ENCODE measurements around the gene SPOCK3. TPM values are rescaled to one million over a fixed set of nuclear protein-coding genes. Genes with fewer than 3 reads are reported as not detected.
A peak's percentile ranks its signal among the peaks of the same experiment; 100 is the strongest.

SPOCK3 gene
- total and polyA plus RNA-seq, 10 of the 15 experiments (the other 5 are each of a cell fraction or from before 2014, with no cell fraction given), result 0.06 to 0.39 (median 0.09) TPM; not detected in 5

DNA sequence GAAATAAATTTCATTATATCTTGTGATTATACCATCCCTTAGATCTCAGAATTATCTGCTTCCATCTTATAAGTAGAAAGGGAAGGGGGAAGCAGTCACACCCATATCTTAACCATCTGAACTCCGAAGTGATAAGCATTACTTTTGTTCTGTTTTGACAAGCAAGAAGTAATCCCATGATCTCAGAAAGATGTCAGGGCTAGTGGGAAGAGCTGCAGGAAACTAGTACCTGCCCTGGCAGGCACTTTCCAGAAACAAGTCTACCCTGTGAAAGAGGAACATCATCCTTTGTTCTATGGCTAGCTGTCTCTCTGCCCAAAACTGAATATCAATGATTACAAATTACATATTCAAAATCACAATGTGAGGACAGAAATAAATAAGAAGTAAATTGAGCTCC, 244.4 kb downstream of the SPOCK3 start:
- no peaks in the 10 kb centered on the region for H3K79me2 ChIP-seq (ENCODE audit: control insufficient read depth, insufficient read depth, low read length)
- no peaks in the 10 kb centered on the region for H3K36me3 ChIP-seq (ENCODE audit: control insufficient read depth in 2 of 2, insufficient read depth in 2 of 2, low read length in 1 of 2)
- H3K4me1 ChIP-seq (ENCODE audit: control insufficient read depth, insufficient read depth, low read length), result no peaks in the 10 kb centered on the region
- WGBS (ENCODE audit: insufficient coverage, insufficient replicate concordance, low lambda C conversion rate, missing lambda C conversion rate), result 57% methylated on average over 1 of the region's 1 CpG
- H2AFZ ChIP-seq (ENCODE audit: control insufficient read depth, low read depth, low read length), result no peak overlapping the region
- CTCF ChIA-PET, result interaction anchor here (1.0 to 1.6 kb wide), 3 partner anchors 10 to 29 kb away, joined by 3 read pairs; no protein-coding TSS in a partner anchor
- in situ Hi-C loops (cut with MboI) (no loop called here), intact Hi-C loops (cut with micrococcal nuclease; ENCODE audit: unreplicated experiment) (no loop called here)
- POLR2A ChIA-PET, result no interaction called here
- DNase-seq (ENCODE audit: low read depth, low spot score), result no peak
- no peaks in the 10 kb centered on the region for H3K27me3 ChIP-seq (replicated peaks in 1 of 2; ENCODE audit: control insufficient read depth in 2 of 2, insufficient read depth in 2 of 2, low read length in 1 of 2)
- H3K9ac ChIP-seq (ENCODE audit: control insufficient read depth, insufficient read depth, low read length), result no peak overlapping the region
- no peak for ATAC-seq
- 0 out of 2 replicates have a peak overlapping the region, but pooled peaks have one; percentile 7 for H3K4me3 ChIP-seq
- SMC1A ChIA-PET (ENCODE audit: uncharacterized antibody, unreplicated experiment), result interaction anchor here (0.6 to 3.3 kb wide), 4 partner anchors 8 to 26 kb away, joined by 3 to 10 read pairs (median 6); no protein-coding TSS in a partner anchor
- no peaks in the 10 kb centered on the region for H3K9me3 ChIP-seq (replicated peaks; ENCODE audit: control insufficient read depth, insufficient read depth, low read length)
- no peak overlapping the region for H3K4me2 ChIP-seq (ENCODE audit: control insufficient read depth, insufficient read depth)
- BruUV-seq (replicated peaks), result no TSS peak
- RAD21 ChIA-PET (ENCODE audit: unreplicated experiment), result interaction anchor here (0.6 kb wide), 1 partner anchor 173 kb away, joined by 3 read pairs; no protein-coding TSS in a partner anchor
- TF ChIP-seq HDAC2 (IDR thresholded peaks at IDR 0.05) (no peak), YBX1 (IDR thresholded peaks at IDR 0.05) (no peak), ZNF207 (IDR thresholded peaks at IDR 0.05; ENCODE audit: borderline replicate concordance) (no peak), BCL11A (IDR thresholded peaks at IDR 0.05; ENCODE audit: low read depth, low read length) (no peak), CREM (IDR thresholded peaks at IDR 0.05; ENCODE audit: low read depth) (no peak), PML (IDR thresholded peaks at IDR 0.05; ENCODE audit: low read length) (no peak), SMAD1 (IDR thresholded peaks at IDR 0.05; ENCODE audit: low read depth, partially characterized antibody) (no peak), NFIC (IDR thresholded peaks at IDR 0.05; ENCODE audit: low read depth, low read length) (no peak), CBFB (IDR thresholded peaks at IDR 0.05; ENCODE audit: low read depth) (no peak), NFYA (IDR thresholded peaks at IDR 0.05; ENCODE audit: borderline replicate concordance, low read depth, low read length) (no peak), NFXL1 (IDR thresholded peaks at IDR 0.05; ENCODE audit: borderline replicate concordance) (no peak), ZNF622 (IDR thresholded peaks at IDR 0.05) (no peak), RBBP5 (conservative IDR thresholded peaks at IDR 0.05) (no peak)
- TF ChIP-seq, protein P1, sequence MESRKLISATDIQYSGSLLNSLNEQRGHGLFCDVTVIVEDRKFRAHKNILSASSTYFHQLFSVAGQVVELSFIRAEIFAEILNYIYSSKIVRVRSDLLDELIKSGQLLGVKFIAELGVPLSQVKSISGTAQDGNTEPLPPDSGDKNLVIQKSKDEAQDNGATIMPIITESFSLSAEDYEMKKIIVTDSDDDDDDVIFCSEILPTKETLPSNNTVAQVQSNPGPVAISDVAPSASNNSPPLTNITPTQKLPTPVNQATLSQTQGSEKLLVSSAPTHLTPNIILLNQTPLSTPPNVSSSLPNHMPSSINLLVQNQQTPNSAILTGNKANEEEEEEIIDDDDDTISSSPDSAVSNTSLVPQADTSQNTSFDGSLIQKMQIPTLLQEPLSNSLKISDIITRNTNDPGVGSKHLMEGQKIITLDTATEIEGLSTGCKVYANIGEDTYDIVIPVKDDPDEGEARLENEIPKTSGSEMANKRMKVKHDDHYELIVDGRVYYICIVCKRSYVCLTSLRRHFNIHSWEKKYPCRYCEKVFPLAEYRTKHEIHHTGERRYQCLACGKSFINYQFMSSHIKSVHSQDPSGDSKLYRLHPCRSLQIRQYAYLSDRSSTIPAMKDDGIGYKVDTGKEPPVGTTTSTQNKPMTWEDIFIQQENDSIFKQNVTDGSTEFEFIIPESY (IDR thresholded peaks at IDR 0.05), result no peak
- TF ChIP-seq, protein P2, sequence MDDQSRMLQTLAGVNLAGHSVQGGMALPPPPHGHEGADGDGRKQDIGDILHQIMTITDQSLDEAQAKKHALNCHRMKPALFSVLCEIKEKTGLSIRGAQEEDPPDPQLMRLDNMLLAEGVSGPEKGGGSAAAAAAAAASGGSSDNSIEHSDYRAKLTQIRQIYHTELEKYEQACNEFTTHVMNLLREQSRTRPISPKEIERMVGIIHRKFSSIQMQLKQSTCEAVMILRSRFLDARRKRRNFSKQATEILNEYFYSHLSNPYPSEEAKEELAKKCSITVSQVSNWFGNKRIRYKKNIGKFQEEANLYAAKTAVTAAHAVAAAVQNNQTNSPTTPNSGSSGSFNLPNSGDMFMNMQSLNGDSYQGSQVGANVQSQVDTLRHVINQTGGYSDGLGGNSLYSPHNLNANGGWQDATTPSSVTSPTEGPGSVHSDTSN (IDR thresholded peaks at IDR 0.05; ENCODE audit: insufficient replicate concordance, low read depth, low read length), result no peak
- no peak overlapping the region for H3K27ac ChIP-seq (ENCODE audit: control insufficient read depth, insufficient read depth)
- H4K20me1 ChIP-seq (ENCODE audit: control insufficient read depth, insufficient read depth), result no peaks in the 10 kb centered on the region
- no peak for FAIRE-seq

Measured in GM12878 (cell line).